Inflammatory macrophage treated with lipopolysaccharide for 4 hours (primary cell): ENCODE results near the gene SHCBP1L.
A peak's percentile ranks its signal among the peaks of the same experiment; 100 is the strongest.

Source experiments
- DNase-seq: peaks from one replicate; pipeline ENCODE4 v3.0.0-alpha.2; 2020

The SHCBP1L gene

GRCh38 chr1:182952677-182953444 lies at the start of gene SHCBP1L:
Gene SHCBP1L, minus strand, starts transcription at chr1:182953166. Its CDS starts 33 bp downstream, at chr1:182953133.
- no peak for DNase-seq

GRCh38 chr1:183002267-183002666 lies 49.3 kb upstream of the SHCBP1L start:
- no peak for DNase-seq

DNA sequence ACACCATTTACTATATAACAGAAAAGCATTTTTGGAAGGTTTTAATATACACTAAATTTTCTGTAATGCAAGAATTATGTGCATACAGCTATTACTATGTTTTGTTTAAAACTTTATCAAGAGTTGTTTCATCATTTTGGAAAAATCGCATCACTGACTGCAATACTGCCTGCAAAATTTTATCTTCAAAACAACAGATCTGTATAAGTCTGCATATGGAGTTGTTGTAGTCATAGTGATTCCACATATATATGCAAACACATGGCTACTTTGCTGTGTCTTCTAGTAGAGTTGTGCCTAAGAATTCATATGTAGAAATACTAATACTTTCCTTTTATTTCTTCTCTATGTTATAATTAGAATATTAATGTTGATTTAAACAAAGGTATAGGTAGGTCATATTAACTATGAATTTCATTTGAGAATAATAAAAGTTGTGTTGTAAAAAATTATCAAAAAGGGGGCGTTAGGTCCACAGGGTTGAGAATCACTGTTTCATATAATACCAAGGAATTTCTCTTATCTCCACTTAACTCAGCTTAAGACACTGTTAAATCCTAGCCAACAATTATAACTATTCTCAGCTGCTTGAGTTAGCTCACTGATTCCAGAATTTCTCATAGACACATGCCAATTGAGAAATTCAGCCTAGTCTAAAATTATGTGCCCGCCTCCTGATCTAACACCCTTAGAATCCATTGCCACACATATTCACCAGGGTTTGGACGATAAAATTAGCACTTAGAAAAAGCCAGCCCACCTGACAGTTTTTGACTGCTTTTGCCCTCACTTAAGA lies 47.4 kb upstream of the SHCBP1L start:
- no peak for DNase-seq

GRCh38 chr1:182998482-182998881 lies 45.5 kb upstream of the SHCBP1L start:
- DNase-seq, result no peak

GRCh38 chr1:182996816-182997215 lies 43.9 kb upstream of the SHCBP1L start:
- no peak for DNase-seq

DNA sequence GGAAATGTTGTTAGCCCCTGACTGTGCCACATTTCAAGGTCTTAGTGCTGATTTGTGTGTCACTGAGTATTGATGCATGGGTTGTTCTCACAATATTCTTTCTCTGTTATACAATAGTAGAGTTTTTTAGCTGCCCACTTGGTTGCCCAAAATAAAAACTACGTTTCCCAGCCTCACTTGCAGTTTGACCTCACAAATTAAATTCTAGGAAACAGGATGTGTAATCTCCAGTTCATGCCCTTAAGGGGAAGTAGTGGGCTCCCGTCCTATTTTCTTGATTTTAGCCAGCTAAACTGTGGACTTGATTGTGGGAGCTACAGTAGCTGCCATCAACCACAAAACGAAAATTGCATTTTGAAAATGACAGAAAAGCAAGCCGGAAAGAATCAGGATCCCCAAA lies 42.9 kb upstream of the SHCBP1L start:
- DNase-seq, result peak; percentile 40

DNA sequence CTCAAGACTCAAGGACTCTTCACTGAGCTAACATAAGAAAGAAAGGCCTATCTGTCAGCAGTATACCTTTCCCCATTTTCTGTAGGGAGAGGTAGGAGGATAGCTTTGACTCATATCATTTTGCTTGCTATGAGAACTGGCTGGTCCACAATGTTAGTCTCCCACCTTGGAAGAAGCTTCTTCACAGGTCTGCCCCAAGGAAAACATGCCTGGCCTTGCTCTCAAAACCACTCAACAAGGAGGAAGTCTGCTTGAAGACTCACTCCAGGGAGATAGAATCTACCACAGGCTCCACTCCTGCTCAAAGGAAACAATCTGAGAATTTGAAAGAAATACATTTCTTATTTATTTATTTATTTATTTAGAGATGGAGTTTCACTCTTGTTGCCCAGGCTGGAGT lies 40.8 kb upstream of the SHCBP1L start:
- DNase-seq, result no peak

DNA sequence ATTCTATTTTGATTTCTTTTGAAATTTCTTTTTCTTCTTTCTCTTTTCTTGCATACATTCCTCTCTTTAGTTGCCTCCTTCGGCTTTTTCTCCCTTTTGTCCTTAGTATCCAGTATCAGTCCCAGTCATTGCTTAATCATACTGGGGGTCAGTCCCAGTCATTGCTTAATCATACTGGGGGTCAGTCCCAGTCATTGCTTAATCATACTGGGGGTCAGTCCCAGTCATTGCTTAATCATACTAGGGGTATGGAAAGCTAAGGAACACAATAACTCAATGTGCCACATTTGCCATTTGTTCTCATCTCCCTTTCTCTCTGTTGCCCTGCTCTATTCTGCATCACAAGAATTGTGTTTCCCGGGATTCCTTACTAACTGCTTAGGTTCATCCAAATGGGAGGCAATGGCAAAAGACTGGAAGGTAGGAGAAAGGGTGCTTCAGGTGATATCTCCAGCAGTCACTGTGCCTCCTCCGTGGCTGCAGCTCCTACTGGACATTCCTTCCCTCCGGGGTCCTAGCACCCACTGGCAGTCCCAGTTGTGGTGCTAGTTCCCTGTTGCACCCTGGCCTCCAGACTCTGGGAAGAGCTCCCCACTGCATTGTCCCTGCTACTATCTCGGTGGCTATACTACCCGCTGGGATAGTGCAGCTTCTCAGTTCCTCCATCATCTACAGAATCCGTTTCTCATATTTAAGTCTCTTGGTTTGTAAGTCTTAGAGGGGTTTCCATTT lies 37.6 kb upstream of the SHCBP1L start:
- no peak for DNase-seq

- no peak for DNase-seq
Observed at GRCh38 chr1:182985876-182986275, 32.9 kb upstream of the SHCBP1L start.

GRCh38 chr1:182984621-182985020 lies 31.7 kb upstream of the SHCBP1L start:
- peak; percentile 1 for DNase-seq

DNA sequence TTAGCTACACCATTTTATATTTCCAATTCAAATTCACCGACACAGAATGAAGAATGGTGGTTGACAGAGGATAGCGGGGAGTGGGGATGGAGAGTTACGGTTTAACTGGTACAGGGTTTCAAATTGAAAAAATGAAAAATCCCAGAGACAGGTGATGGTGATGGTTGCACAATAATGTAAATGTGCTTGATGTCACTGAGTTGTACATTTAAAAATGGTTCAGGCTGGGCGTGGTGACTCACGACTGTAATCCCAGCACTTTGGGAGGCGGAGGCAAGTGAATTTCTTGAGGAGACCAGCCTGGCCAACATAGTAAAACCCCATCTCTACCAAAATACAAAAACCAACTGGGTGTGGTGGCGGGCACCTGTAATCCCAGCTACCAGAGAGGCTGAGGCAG lies 31.2 kb upstream of the SHCBP1L start:
- no peak for DNase-seq

- no peak for DNase-seq
Observed at GRCh38 chr1:182978151-182978853, 25.3 kb upstream of the SHCBP1L start.

DNA sequence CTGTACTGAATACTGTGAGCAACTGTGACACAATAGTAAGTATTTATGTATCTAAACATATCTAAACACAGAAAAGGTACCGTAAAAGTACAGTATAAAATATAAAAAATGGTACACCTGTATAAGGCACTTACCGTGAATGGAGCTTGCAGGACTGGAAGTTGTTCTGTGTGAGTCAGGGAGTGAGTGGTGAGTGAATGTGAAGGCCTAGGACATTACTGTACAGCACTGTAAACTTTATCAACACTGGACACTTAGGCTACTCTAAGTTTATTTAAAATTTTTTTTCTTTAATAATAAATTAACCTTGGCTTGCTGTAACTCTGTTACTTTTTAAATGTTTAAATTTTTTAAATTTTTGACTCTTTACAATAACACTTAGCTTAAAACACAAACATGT lies 24.5 kb upstream of the SHCBP1L start:
- DNase-seq, result no peak

GRCh38 chr1:182974506-182975191 lies 21.7 kb upstream of the SHCBP1L start:
- DNase-seq, result no peak

DNA sequence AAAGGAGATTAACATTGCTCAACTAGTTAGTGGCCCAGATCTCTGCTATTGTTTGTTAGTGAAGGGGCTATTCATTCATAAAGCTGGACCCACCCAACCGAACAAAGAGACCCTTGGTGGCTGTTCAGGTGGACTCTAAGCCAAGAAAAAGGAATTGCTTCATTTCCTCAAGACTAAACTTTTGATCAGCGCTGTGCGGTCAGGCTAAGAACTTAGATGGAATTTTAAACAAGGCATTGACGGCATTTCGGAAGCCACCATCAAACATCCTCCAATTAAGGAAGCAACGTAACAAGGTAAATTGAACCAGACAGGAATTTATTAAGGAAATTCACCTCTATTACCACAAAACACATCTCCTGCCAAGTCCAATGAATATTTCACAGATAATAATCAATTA lies 19.9 kb upstream of the SHCBP1L start:
- DNase-seq, result no peak

DNA sequence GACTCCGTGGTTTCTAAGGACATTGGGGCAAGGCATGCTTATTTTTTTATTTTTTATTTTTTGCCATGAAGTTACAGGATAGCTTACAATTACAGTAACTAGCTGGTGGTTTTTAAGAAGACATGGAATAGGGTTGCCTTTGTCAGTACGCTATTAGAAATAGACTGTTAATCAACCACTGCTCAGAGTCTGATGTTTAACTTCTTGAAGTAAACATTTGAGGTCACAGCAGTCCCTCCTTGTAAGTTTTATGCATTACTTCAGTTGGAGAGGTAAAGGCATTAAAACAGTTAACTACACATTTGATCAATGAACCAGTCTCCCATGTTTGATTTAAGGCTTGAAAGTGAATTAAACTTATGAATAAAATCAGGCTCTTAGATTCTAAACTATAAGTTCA lies 19.3 kb upstream of the SHCBP1L start:
- no peak for DNase-seq

DNA sequence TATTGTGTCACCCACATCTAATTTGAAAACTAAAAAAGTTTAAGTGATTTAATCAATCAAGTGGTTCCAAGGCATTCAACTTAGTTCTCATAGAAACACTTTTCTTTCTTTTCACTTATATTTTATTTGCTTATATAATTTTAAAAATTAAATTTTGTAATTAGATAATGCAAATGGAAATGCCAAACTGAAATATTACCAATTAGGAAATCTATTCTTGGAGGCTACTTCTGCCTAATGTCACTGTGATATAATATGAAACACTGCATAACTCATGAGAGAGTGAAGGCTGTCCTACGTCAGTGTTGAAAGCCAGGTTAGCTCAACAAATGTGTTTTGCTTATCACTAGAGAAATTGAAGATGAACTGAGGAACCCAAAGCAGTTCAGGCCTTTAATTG lies 18.3 kb upstream of the SHCBP1L start:
- no peak for DNase-seq

- DNase-seq, result no peak
Observed at GRCh38 chr1:182968836-182969734, 16.1 kb upstream of the SHCBP1L start.

DNA sequence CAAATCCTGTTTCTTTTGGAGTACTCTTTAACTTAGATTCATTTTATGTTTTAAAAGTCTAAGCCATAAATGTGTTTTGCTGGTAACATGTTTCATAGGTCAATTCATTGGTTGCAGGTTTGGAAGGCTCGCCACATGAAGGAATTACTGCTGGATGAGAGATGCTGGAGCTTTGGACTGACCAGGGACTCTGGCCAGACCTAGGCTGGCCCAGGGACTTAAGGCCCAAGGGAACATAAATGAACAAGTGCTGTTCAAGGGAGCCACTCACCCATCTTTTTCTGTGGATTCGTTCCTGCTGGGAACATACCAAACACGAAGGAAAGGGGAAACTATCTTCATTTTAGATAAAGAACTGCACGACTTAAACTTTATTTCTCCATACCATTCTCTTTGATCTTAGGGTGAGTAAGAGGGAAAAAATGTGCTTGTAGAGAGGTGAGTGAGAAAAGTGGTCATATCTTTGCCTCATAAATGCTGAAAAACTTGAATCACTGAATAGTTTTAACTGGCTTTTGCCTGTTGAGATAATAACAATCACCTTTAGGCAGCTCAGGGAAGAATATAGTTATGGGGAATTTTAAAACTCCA lies 15.3 kb upstream of the SHCBP1L start:
- no peak for DNase-seq

DNA sequence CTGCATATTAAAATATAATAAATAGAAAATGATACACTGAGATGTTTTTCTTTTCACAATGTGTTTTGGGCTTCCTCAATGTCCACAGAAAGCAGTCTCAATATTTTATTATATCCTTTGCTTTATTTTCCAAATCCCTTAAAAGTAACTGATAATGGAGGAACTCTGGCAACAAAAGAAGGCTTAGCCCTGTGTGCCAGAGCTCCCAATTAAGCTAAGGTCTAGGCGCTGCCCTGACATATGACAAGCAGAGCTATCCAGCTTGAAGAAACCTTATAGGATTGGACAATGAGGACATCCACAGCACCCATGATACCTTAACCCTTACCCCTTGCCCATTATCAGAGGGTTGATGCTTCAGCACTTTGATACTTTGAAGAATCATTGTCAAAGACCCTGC lies 12.9 kb upstream of the SHCBP1L start:
- no peak for DNase-seq

GRCh38 chr1:182965096-182965495 lies 12.1 kb upstream of the SHCBP1L start:
- no peak for DNase-seq
